Stomach (tissue), 4 donors: ENCODE results near the gene NPAS3.

Experiments
- EP300 ChIP-seq: sonication (generic); formaldehyde crosslinking; IDR thresholded peaks from one replicate; pipeline ENCODE4 v1.6.1; 2017; ENCODE audit warnings: antibody characterized with exemption
- TF ChIP-seq, protein P1 (sequence below), 7 experiments: fragments of 450-650 bp in 4 of 7; fragments of 200-600 bp in 3 of 7; sonication (generic) in 3 of 7; IDR thresholded peaks; one replicate each; pipeline ENCODE4 v1.5.1; 2016 to 2019; ENCODE audit warnings: antibody characterized with exemption in 7 of 7, control low read depth in 2 of 7, mild to moderate bottlenecking in 1 of 7

GRCh38 chr14:33210311-33210710 lies 271.6 kb downstream of the NPAS3 start:
- TF ChIP-seq, protein P1, sequence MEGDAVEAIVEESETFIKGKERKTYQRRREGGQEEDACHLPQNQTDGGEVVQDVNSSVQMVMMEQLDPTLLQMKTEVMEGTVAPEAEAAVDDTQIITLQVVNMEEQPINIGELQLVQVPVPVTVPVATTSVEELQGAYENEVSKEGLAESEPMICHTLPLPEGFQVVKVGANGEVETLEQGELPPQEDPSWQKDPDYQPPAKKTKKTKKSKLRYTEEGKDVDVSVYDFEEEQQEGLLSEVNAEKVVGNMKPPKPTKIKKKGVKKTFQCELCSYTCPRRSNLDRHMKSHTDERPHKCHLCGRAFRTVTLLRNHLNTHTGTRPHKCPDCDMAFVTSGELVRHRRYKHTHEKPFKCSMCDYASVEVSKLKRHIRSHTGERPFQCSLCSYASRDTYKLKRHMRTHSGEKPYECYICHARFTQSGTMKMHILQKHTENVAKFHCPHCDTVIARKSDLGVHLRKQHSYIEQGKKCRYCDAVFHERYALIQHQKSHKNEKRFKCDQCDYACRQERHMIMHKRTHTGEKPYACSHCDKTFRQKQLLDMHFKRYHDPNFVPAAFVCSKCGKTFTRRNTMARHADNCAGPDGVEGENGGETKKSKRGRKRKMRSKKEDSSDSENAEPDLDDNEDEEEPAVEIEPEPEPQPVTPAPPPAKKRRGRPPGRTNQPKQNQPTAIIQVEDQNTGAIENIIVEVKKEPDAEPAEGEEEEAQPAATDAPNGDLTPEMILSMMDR (IDR thresholded peaks at IDR 0.05) = no peak
- TF ChIP-seq EP300 = no peak
